ENCODE data around the gene ASPDH. TPM values are rescaled to one million over a fixed set of nuclear protein-coding genes. Genes with fewer than 3 reads are reported as not detected.

The ASPDH gene
- total and polyA plus RNA-seq, 2 of the 13 experiments (the other 11 are each of a cell fraction or from before 2014, with no cell fraction given) = 2.2 to 3.3 TPM

- TF ChIP-seq HOXA3 (CRISPR knock-in tag; IDR thresholded peaks at IDR 0.05) (peak; percentile 100), ZNF10 (CRISPR knock-in tag; IDR thresholded peaks at IDR 0.05; ENCODE audit: borderline replicate concordance, low read depth) (no peak), CHD2 (IDR thresholded peaks at IDR 0.05; ENCODE audit: low read depth, low read length) (peak; percentile 93), ZNF329 (CRISPR knock-in tag; IDR thresholded peaks at IDR 0.05; ENCODE audit: low read depth) (no peak), HIC2 (CRISPR knock-in tag; IDR thresholded peaks at IDR 0.05; ENCODE audit: low read depth) (no peak), IKZF5 (CRISPR knock-in tag; IDR thresholded peaks at IDR 0.05) (peak; percentile 17; the same call in 1 of the 2 replicates), TAF1 (CRISPR knock-in tag; IDR thresholded peaks at IDR 0.05) (no peak; the same call in 1 of the 2 replicates), RAD21 (CRISPR knock-in tag; IDR thresholded peaks at IDR 0.05) (no peak), ELF1 (CRISPR knock-in tag; IDR thresholded peaks at IDR 0.05) (peak; percentile 95), TCF7 (IDR thresholded peaks at IDR 0.05; ENCODE audit: low read depth) (no peak), HMGXB4 (CRISPR knock-in tag; IDR thresholded peaks at IDR 0.05; ENCODE audit: borderline replicate concordance in 1 of 2, low read depth in 1 of 2) (0 out of 4 replicates have a peak, but pooled peaks of 1 of the 2 experiments have one; percentile 18), SP1 (IDR thresholded peaks at IDR 0.05) (no peak), SP1 (CRISPR knock-in tag; IDR thresholded peaks at IDR 0.05) (0 out of 2 replicates have a peak, but pooled peaks have one; percentile 30), IRF2 (CRISPR knock-in tag; IDR thresholded peaks at IDR 0.05) (0 out of 2 replicates have a peak, but pooled peaks have one; percentile 20), DMAP1 (CRISPR knock-in tag; IDR thresholded peaks at IDR 0.05) (0 out of 2 replicates have a peak, but pooled peaks have one; percentile 31), SKIL (CRISPR knock-in tag; IDR thresholded peaks at IDR 0.05; ENCODE audit: borderline replicate concordance) (no peak), TEAD2 (CRISPR knock-in tag; IDR thresholded peaks at IDR 0.05) (no peak), ISX (CRISPR knock-in tag; conservative IDR thresholded peaks at IDR 0.05) (no peak), SAP130 (CRISPR knock-in tag; IDR thresholded peaks at IDR 0.05; ENCODE audit: low read depth) (peak; percentile 48), LBX2 (CRISPR knock-in tag; IDR thresholded peaks at IDR 0.05; ENCODE audit: borderline replicate concordance) (no peak), EZH2 (conservative IDR thresholded peaks at IDR 0.05; ENCODE audit: low read depth, low read length) (no peak)
Observed at GRCh38 chr19:50511069-50511822, 2.5 kb downstream of the ASPDH start, which contains the start of gene JOSD2 (continued).
